HG02678 (cell line): ENCODE results near the gene TLCD1.

Experiments used
- ATAC-seq: cut with Tn5 transposase; IDR thresholded peaks from one replicate; pipeline ENCODE4 v1.9.1; 2021; ENCODE audit warnings: mild to moderate bottlenecking, moderate library complexity; ENCODE audit not compliant: unreplicated experiment

The TLCD1 gene

GRCh38 chr17:28714281-28714680 is 11.8 kb downstream of the TLCD1 start:
- ATAC-seq: no peak

GRCh38 chr17:28712705-28713415 is 13.2 kb downstream of the TLCD1 start:
- ATAC-seq: no peak

GRCh38 chr17:28712032-28712704 is 13.9 kb downstream of the TLCD1 start:
- ATAC-seq: no peak

GRCh38 chr17:28711723-28712031 is 14.4 kb downstream of the TLCD1 start, which contains the start of gene PROCA1:
TSS of gene PROCA1 (minus strand) at chr17:28711888. CDS start at chr17:28711660, 228 bp downstream.
- peak; percentile 14 for ATAC-seq

GRCh38 chr17:28710861-28711722 is 14.9 kb downstream of the TLCD1 start:
- peak; percentile 87 for ATAC-seq

GRCh38 chr17:28707339-28707720 is 18.7 kb downstream of the TLCD1 start:
- no peak for ATAC-seq

- no peak for ATAC-seq
Observed at GRCh38 chr17:28706471-28707338, 19.3 kb downstream of the TLCD1 start.

- no peak for ATAC-seq
Observed at GRCh38 chr17:28705728-28706334, 20.2 kb downstream of the TLCD1 start.

- ATAC-seq: no peak
Observed at GRCh38 chr17:28705074-28705659, 20.9 kb downstream of the TLCD1 start.

- ATAC-seq: no peak
Observed at GRCh38 chr17:28704219-28704858, 21.7 kb downstream of the TLCD1 start.

GRCh38 chr17:28703552-28704218 is 22.3 kb downstream of the TLCD1 start:
- ATAC-seq: no peak

GRCh38 chr17:28702752-28703150 is 23.3 kb downstream of the TLCD1 start:
- ATAC-seq: no peak

GRCh38 chr17:28702026-28702751 is 23.8 kb downstream of the TLCD1 start:
- no peak for ATAC-seq

- ATAC-seq: no peak
Observed at GRCh38 chr17:28700830-28701492, 25.1 kb downstream of the TLCD1 start.

GRCh38 chr17:28700278-28700677 is 25.8 kb downstream of the TLCD1 start:
- no peak for ATAC-seq

- ATAC-seq: no peak
Observed at GRCh38 chr17:28698253-28698941, 27.6 kb downstream of the TLCD1 start.

- no peak for ATAC-seq
Observed at GRCh38 chr17:28693869-28694268, 32.2 kb downstream of the TLCD1 start.
